Stimulated activated CD8-positive, alpha-beta memory T cell treated with anti-CD3 and anti-CD28 coated beads, Interleukin-15, amount 100 ng/mL, for 1 hour (primary cell): ENCODE data around the gene ATP5MG.

Experiments
- DNase-seq: peaks from one replicate; pipeline ENCODE4 v3.0.0-alpha.2; 2020; ENCODE audit warnings: low read depth

The ATP5MG gene

DNA sequence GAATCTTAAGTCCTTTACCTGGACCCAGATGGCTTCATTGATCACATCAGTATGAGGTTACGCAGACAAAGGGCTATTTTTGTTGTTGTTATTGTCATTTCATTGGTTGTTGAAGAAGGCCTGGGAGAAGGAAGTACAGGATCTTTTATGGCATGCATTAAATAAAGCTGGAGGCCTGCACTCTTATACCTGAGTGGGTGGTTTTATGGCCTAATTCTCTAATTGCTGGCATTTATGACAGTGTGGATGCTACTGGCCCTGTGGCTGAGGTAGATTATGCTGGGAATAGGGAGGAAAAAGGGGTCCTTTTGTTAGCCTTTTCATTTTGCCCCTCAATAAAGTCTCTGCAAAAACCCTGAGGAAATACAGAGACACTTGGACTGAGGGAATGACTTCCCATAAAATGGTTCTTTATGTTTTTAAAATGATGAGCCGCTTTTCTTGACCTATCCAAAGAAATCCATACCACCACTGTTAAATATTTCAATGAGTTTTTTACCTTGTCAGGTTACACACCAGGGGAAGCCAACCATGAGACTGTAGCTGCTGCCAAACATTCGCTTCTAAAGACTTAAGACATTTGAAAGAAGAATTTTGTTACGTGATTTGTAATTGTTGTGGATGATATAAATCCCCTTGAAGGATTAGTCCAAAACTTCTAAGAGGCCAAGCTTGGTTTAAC, 41.6 kb downstream of the ATP5MG start:
- DNase-seq: no peak

DNA sequence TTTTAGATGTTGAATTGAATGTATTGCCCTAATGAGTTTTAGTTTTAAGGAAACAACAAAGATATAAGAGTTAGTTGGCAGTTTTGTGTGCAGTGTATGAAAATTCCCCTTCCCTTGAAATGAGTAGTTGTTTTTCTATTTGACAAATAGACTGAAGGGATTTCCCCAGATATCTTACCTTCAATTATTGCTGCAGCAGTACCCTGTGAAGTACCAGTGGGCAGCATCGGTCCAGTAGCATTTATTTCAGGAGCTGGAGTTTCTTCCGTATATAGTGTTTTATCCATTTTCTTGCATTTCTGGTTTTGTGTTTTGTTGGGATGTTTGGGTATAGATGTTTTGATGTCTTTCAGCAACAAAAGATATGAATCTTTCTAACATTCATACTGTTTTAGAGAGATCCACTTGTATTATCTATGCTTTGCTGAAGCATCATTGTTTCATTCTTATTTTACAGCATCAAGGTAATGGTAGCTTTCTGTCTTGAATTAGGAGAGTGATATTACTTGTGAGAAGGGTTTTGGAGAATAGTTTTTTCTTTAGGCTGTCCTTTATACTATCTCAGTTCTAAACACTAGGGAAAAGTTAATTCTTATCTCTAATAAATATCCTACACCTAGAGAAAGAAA, 42.3 kb downstream of the ATP5MG start:
- no peak for DNase-seq

DNA sequence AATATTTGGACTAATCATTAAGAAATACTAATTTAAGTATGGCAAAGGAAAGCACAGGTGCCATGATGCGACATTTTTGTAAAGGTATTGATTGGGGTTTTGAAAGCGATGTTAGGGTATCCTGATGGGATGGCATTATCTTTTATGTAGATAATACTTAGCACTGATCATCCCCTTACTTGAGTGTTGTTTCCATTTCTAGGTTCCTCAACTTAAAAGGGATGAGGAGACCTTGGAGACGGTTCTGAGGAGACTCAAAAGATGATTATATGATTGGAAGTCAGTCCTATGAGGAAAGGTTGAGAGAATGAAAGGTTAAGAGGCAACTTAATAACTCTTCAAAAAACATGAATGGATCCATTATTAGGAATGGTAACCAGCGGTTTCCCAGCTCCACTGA, 46.0 kb downstream of the ATP5MG start:
- no peak for DNase-seq

DNA sequence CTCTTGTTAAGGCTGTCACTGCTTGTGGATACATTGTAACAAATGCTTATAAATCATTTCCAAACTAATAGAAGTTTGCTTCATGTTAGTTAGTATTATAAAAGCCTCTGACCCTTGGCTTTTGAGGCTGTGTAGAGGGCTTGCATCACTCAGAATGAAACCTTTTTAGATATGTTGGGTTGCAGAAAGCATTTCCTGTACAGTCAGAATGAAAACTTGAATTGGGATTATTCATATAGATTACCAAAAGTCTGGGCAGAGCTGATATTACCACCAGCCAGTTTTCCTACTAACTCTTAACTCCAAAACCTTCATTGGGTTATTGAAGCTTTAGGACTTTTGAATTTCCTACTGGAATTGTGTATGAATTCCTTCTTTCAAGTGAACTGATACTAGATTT, 46.9 kb downstream of the ATP5MG start:
- DNase-seq: no peak

DNA sequence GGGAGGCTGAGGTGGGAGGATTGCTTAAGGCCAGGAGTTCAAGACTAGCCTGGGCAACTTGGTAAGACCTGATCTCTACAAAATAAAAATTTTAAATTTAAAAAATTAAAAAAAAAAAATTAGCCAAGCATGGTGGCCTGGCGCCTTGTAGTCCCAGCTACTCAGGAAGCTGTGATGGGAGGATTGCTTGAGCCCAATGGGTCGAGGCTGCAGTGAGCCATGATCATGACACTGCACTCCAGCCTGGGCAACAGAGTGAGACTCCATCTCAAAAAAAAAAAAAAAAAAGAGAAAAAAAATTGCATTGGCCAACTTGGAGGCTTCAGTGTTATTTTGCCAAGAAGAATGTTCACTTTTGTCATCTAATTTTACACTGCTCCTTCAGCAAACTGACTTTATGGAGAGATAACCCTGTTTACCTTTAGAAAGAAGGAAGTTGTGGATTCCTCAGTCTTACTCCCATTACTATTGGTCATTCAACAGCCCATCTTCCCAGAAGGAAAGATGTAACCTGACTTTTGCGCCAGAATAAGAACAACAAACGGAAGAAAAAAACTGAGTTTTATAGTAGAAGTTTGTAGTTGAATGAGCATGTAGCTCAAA, 48.0 kb downstream of the ATP5MG start:
- DNase-seq: no peak

DNA sequence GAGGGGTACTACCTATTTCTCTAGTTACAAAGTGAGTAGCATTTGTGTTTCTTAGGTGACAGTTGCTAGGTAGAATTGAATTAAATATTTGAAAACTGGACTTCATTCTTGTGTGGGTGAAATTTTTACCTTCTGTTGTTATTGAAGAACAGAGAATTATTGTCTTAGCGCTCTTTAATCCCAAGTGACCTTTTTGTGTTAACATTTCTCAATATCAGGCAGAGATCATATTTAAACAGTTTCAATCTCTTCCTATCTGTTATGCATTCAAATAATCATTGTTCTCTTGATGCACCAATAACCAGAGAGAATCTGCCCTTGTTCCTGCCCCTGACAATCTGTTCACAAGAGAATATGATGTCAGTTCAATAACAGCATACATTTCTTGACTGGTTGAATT, 49.0 kb downstream of the ATP5MG start:
- DNase-seq: no peak
